ENCODE measurements around the gene ZNF414.

DNA sequence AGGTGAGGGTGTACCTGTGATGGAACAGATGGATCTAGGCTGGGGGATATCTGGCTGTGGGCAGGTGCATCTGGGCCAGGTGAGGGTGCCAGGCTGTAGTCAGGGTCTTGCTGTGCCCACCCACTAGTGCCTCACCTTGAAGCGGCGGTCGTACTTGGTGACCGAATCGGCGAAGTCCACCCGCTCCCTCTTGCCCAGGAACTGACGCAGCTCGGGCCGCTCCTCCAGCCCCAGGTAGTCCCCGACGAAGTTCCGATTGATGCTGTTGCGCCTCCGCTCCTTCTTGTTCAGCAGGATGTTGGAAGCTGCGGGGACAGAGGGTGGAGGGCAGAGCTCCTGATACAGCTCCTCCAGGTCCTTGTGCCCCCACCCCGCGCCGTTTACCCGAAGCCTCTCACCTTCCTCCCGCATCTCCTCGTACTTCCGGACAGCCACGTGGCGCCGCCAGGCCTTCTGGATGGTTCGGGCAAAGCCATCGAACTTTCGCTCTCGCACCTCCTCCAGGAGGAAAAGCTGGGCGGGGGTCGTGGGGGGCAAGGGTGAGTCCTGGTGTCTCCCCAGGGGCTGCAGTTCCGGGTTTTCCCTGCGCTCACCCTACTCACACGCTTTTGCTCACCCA is 16.2 kb upstream of the ZNF414 start:
- TF ChIP-seq CTCF (conservative IDR thresholded peaks at IDR 0.05; ENCODE audit: low read depth, low read length): no peak
- no peak for TF ChIP-seq POLR2A (IDR thresholded peaks at IDR 0.05; ENCODE audit: low read depth, low read length)
- no peak for TF ChIP-seq FOS (IDR thresholded peaks at IDR 0.05; ENCODE audit: low read depth, low read length)
- no peak for TF ChIP-seq CEBPB (IDR thresholded peaks at IDR 0.05; ENCODE audit: low read depth, low read length)

Data from IMR-90 (cell line).